Subcutaneous preadipocyte (primary cell): ENCODE data around the gene KASH5. TPM values are rescaled to one million over a fixed set of nuclear protein-coding genes. Genes with fewer than 3 reads are reported as not detected.

Experiments
- total RNA-seq: library from RNA; depleted of rRNA; stranded (reverse); fragments of >200 nt; gene quantifications from 2 replicates; pipeline ENCODE4 v1.2.3, GENCODE V29; 2012

The KASH5 gene, protein sequence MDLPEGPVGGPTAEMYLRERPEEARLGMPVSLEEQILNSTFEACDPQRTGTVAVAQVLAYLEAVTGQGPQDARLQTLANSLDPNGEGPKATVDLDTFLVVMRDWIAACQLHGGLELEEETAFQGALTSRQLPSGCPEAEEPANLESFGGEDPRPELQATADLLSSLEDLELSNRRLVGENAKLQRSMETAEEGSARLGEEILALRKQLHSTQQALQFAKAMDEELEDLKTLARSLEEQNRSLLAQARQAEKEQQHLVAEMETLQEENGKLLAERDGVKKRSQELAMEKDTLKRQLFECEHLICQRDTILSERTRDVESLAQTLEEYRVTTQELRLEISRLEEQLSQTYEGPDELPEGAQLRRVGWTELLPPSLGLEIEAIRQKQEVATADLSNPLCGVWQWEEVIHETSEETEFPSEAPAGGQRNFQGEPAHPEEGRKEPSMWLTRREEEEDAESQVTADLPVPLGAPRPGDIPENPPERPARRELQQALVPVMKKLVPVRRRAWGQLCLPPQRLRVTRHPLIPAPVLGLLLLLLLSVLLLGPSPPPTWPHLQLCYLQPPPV
- not detected in 2 replicates for total RNA-seq

GRCh38 chr19:49387936-49388372 lies at the start of gene KASH5:
TSS of gene KASH5 (plus strand) at chr19:49388249. CDS start at chr19:49390884, 2,635 bp downstream.

GRCh38 chr19:49362048-49362928 lies 25.8 kb upstream of the KASH5 start, which contains the start of gene TEAD2:
TSS of gene TEAD2 (minus strand) at chr19:49362416. CDS start at chr19:49360075, 2,341 bp downstream.

DNA sequence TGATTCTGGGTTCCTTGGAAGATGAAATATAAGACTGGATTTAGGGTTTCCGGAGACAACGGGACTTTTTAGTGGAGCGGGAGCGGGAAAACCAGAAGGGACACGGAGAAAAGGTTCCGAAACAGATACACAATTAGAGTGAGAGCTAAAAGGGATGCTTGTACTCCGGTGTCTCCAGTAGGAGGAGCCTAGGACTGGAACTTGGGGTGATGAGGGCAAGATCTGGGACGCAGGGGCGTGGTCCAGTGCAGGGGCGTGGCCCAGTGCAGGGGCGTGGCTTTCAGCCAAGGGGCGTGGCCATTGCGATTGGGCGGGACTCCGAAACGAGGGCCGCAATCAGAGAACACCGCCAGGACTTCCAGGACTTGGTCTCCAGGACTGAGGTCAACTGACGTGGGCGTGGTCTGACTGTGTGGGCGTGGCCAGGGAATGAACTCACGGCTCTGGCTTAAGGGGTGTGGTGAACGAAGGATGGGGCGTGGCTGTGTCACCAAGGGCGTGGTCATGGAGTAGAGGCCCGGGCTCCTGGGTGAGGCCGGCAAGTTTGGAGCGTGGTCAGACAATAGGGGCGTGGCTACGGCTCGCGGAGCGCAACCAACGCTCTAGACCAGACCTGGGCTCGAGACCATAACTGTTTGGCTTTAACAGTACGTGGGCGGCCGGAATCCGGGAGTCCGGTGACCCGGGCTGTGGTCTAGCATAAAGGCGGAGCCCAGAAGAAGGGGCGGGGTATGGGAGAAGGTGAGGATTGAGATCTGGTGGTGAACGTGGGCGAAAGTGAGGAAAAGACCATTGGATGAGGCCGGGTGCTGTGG lies 24.6 kb upstream of the KASH5 start, which contains the start of gene DKKL1:
Gene DKKL1 (plus strand): TSS at position 610 of the 815 bp plus-strand sequence. CDS start 122 bp downstream, at position 732.

GRCh38 chr19:49423071-49423984 lies 35.3 kb downstream of the KASH5 start, which contains the start of gene PTH2:
TSS of gene PTH2 (minus strand) at chr19:49423441. CDS start at chr19:49423339, 102 bp downstream.

DNA sequence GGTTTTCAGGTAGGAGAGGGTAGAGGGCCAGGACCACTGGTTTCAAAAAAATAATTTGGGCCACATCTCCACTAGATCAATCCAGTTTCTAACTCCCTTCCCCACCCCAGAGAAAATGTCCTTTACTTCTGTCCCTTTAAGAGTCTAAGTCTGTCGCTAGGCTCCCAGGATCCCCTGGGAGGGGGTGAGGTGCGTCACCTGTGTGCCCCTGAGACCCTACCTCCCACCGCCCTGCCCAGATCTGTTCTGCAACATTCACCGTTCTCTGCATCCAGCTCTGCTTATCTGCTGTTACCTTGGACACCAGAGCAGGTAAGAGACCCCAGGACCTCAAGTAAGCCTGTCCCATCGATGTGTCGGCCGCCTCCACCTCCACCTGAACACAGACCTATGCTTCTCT lies 37.1 kb downstream of the KASH5 start, which contains the start of gene GFY:
Gene GFY (plus strand): TSS at position 211 of the 400 bp plus-strand sequence. CDS start 1,043 bp downstream, outside the sequence.

DNA sequence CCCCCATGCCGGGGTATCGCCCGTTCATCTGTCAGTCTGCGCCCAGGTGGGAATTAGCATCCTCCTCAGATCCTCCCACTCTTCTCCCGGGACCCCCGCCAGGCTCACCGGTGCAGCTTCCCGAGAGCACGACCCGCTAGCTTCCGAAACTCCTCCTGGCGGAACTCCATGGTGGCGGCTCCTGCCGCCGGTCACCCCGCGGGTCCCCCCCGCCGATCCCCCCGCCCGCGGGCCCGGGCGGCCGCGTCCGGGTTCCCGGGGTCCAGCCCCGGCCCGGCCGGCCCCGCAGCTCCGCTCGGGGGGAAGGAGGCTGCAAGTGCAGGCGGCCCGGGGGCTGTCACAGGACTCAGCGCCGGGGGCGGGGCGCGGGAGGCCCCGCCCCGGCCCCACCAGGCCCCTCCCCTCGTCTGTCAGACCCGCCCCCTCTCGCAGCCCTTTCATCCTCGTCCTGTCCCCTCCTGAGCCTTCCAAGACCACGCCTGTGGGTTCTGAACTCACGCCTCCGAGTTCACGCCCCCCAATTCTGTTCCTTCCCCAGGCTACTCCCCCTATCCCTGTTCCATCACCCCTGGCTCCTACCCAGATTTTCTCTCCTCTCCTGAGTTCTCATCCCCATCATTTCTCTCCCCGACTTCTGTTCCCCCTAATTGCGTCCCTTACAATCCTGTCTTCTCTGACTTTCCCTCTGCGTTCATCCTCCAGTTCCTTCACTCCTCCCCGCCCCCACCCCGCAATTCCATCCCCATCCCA lies 53.3 kb downstream of the KASH5 start, which contains the start of gene SLC17A7:
Gene SLC17A7 (minus strand): TSS at position 318 of the 750 bp plus-strand sequence. CDS start 148 bp downstream, at position 170.

GRCh38 chr19:49451430-49452181 lies 63.6 kb downstream of the KASH5 start, which contains the start of gene PIH1D1:
TSS of gene PIH1D1 (minus strand) at chr19:49451814. CDS start at chr19:49451574, 240 bp downstream.

DNA sequence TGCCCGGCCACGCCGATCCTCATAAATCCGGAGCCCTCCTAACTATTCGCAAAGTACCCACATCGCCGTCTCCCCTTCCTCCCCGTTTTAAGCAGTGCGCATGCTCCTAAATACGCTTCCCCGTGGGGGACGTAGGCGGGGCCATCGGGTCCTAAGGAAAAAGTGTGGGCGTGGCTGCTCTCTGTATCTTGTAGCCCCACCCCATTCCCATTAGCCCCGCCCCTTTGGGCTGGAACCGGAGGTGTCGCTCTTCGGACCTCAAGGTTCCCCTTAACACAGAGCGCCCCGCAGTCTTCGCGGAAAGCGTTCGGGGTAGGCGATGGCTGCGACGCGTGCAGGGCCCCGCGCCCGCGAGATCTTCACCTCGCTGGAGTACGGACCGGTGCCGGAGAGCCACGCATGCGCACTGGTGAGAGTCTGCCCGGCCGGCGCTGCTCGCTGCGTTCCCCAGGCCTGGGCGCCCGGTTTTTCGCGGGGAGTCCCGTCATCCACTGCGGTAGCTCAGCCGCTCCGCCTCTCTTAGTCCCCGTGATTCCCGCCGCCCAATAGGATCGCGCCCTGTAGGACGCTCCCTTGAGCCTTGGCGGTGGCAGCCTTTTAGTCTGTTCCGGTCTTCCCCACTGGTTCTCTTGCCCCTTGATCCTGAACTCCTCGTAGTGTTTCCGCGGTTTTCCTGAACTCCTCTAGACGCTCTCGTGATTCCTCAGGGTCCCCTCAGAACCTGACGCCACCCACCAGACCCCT lies 65.1 kb downstream of the KASH5 start, which contains the start of gene ALDH16A1:
Gene ALDH16A1 (plus strand): TSS at position 213 of the 744 bp plus-strand sequence. CDS start 107 bp downstream, at position 320.

Other genes with a start within 250 kb of the KASH5 start
- not detected in 2 replicates for gene HRC, start 232.9 kb upstream of the KASH5 start, total RNA-seq
- gene TRPM4, start 230.5 kb upstream of the KASH5 start, total RNA-seq: 14.1 and 14.3 TPM in 2 replicates
- under 0.01 TPM in 1 of 2 replicates, not detected in the other for gene SLC6A16, start 63.1 kb upstream of the KASH5 start, total RNA-seq
- not detected in 2 replicates for gene CD37, start 52.8 kb upstream of the KASH5 start, total RNA-seq
- gene TEAD2, start 25.8 kb upstream of the KASH5 start, total RNA-seq: 5.9 and 16.0 TPM in 2 replicates
- not detected in 2 replicates for gene DKKL1, start 24.4 kb upstream of the KASH5 start, total RNA-seq
- not detected in 2 replicates for gene PTH2, start 35.2 kb downstream of the KASH5 start, total RNA-seq
- not detected in 2 replicates for gene GFY, start 37.1 kb downstream of the KASH5 start, total RNA-seq
- 0.20 and 0.37 TPM in 2 replicates for gene SLC17A7, start 53.3 kb downstream of the KASH5 start, total RNA-seq
- gene PIH1D1, start 63.6 kb downstream of the KASH5 start, total RNA-seq: 97.6 and 120 TPM in 2 replicates
- 27.2 and 35.2 TPM in 2 replicates for gene ALDH16A1, start 65.0 kb downstream of the KASH5 start, total RNA-seq
- gene FLT3LG, start 86.0 kb downstream of the KASH5 start, total RNA-seq: 4.3 and 7.0 TPM in 2 replicates
- gene RPL13A, start 99.4 kb downstream of the KASH5 start, total RNA-seq: 2,138 and 3,125 TPM in 2 replicates
- 1,170 and 3,867 TPM in 2 replicates for gene RPS11, start 108.2 kb downstream of the KASH5 start, total RNA-seq
- 19.7 and 36.4 TPM in 2 replicates for gene FCGRT, start 124.4 kb downstream of the KASH5 start, total RNA-seq
- 135 and 207 TPM in 2 replicates for gene RCN3, start 139.8 kb downstream of the KASH5 start, total RNA-seq
- gene NOSIP, start 192.3 kb downstream of the KASH5 start, total RNA-seq: 71.4 and 98.5 TPM in 2 replicates
- 0.37 and 0.39 TPM in 2 replicates for gene PRRG2, start 193.1 kb downstream of the KASH5 start, total RNA-seq
- 2.6 and 3.5 TPM in 2 replicates for gene PRR12, start 202.9 kb downstream of the KASH5 start, total RNA-seq